Fibroblast of lung (primary cell): ENCODE data around the gene SLC30A7. TPM values are rescaled to one million over a fixed set of nuclear protein-coding genes. Genes with fewer than 3 reads are reported as not detected.

ENCODE experiments used
- DNase-seq, 2 donors: peaks; one replicate each; pipeline versions ENCODE4 v3.0.0 to v3.0.0-alpha.2; 2010; ENCODE audit warnings: low read depth in 2 of 2
- H2AFZ ChIP-seq: 2 replicates; pipeline ENCODE4 v1.5.1; 2012; ENCODE audit warnings: low read length, control low read depth, inconsistent platforms
- H3K27ac ChIP-seq: 2 replicates; pipeline ENCODE4 v1.5.1; 2011; ENCODE audit warnings: low read length, control low read depth; ENCODE audit not compliant: insufficient read depth
- H3K27me3 ChIP-seq: 2 replicates; pipeline ENCODE4 v1.5.1; 2011; ENCODE audit warnings: mild to moderate bottlenecking, low read length; ENCODE audit not compliant: control insufficient read depth, insufficient read depth
- H3K36me3 ChIP-seq: 2 replicates; pipeline ENCODE4 v1.5.1; 2011; ENCODE audit warnings: low read length; ENCODE audit not compliant: control insufficient read depth, insufficient read depth
- H3K4me1 ChIP-seq: 2 replicates; pipeline ENCODE4 v1.5.1; 2011; ENCODE audit warnings: low read length; ENCODE audit not compliant: control insufficient read depth, insufficient read depth; ENCODE audit errors: extremely low read depth
- H3K4me2 ChIP-seq: 2 replicates; pipeline ENCODE4 v1.5.1; 2011; ENCODE audit warnings: low read length, control low read depth; ENCODE audit not compliant: insufficient read depth; ENCODE audit errors: extremely low read depth
- H3K4me3 ChIP-seq, 4 experiments: fragments of 200-600 bp in 1 of 4; sonication (generic) in 1 of 4; replicated peaks in 1 of 4; 2 replicates each; pipeline ENCODE4 v1.5.1; 2011 to 2016; ENCODE audit warnings: low read length in 4 of 4, low read depth in 3 of 4, mild to moderate bottlenecking in 3 of 4, control low read depth in 2 of 4, inconsistent platforms in 1 of 4, mixed read lengths in 1 of 4; ENCODE audit not compliant: insufficient read depth in 1 of 4; ENCODE audit errors: control extremely low read depth in 1 of 4
- H3K79me2 ChIP-seq: 2 replicates; pipeline ENCODE4 v1.5.1; 2012; ENCODE audit warnings: mild to moderate bottlenecking, low read length, inconsistent platforms; ENCODE audit not compliant: control insufficient read depth, insufficient read depth
- H3K9ac ChIP-seq: 2 replicates; pipeline ENCODE4 v1.5.1; 2011; ENCODE audit warnings: mild to moderate bottlenecking, low read length, control low read depth; ENCODE audit not compliant: insufficient read depth
- H3K9me3 ChIP-seq: 2 replicates; pipeline ENCODE4 v1.5.1; 2012; ENCODE audit warnings: low read depth, low read length; ENCODE audit not compliant: control insufficient read depth, insufficient read depth
- H4K20me1 ChIP-seq: 2 replicates; pipeline ENCODE4 v1.5.1; 2011; ENCODE audit warnings: low read length; ENCODE audit not compliant: control insufficient read depth, insufficient read depth; ENCODE audit errors: extremely low read depth
- EZH2 ChIP-seq: IDR thresholded peaks from 2 replicates; pipeline ENCODE4 v1.5.1; 2012; ENCODE audit warnings: low read length, control low read depth, mild to moderate bottlenecking; ENCODE audit errors: missing control alignments
- polyA plus RNA-seq, 2 donors: library from polyadenylated mRNA; depleted of rRNA in 1 of 2; stranded (reverse) in 1 of 2; unstranded in 1 of 2; fragments of >200 nt; gene quantifications; 2 replicates each; pipeline ENCODE4 v1.2.1, GENCODE V29; 2011 to 2012; ENCODE audit warnings: missing spikeins in 1 of 2
- total RNA-seq: library from RNA; depleted of rRNA; stranded (reverse); fragments of >200 nt; gene quantifications from 2 replicates; pipeline ENCODE4 v1.2.1, GENCODE V29; 2014
- TF ChIP-seq, protein P1 (sequence below), 2 donors: IDR thresholded peaks in 1 of 2; conservative IDR thresholded peaks in 1 of 2; 1 replicate in 1 of 2; 2 replicates in 1 of 2; pipeline ENCODE4 v1.5.1; 2011 to 2012; ENCODE audit warnings: low read length in 2 of 2, control low read depth in 1 of 2, inconsistent platforms in 1 of 2, low read depth in 1 of 2, mild to moderate bottlenecking in 1 of 2

Gene SLC30A7
- total and polyA plus RNA-seq, 2 donors (not counting 1 experiment from before 2014, with no cell fraction given) = 23.1 to 37.4 TPM

GRCh38 chr1:100924212-100924611 is 28.3 kb downstream of the SLC30A7 start:
- Histone ChIP-seq H3K36me3 (peaks cover 3% of the 10 kb centered on the region), H3K79me2 (no peaks in the 10 kb centered on the region), H3K4me3 (no peak overlapping the region), H3K4me2 (no peak overlapping the region), H3K9ac (no peak overlapping the region), H3K27ac (no peak overlapping the region), H3K4me1 (no peaks in the 10 kb centered on the region), H2AFZ (no peak overlapping the region), H3K9me3 (no peaks in the 10 kb centered on the region), H3K27me3 (no peaks in the 10 kb centered on the region), H4K20me1 (no peaks in the 10 kb centered on the region)
- peak; percentile 12 to 47 for DNase-seq
- no peak for TF ChIP-seq EZH2
- TF ChIP-seq, protein P1, sequence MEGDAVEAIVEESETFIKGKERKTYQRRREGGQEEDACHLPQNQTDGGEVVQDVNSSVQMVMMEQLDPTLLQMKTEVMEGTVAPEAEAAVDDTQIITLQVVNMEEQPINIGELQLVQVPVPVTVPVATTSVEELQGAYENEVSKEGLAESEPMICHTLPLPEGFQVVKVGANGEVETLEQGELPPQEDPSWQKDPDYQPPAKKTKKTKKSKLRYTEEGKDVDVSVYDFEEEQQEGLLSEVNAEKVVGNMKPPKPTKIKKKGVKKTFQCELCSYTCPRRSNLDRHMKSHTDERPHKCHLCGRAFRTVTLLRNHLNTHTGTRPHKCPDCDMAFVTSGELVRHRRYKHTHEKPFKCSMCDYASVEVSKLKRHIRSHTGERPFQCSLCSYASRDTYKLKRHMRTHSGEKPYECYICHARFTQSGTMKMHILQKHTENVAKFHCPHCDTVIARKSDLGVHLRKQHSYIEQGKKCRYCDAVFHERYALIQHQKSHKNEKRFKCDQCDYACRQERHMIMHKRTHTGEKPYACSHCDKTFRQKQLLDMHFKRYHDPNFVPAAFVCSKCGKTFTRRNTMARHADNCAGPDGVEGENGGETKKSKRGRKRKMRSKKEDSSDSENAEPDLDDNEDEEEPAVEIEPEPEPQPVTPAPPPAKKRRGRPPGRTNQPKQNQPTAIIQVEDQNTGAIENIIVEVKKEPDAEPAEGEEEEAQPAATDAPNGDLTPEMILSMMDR (conservative IDR thresholded peaks at IDR 0.05 in 1 of 2, IDR thresholded peaks at IDR 0.05 in 1 of 2; ENCODE audit: low read depth in 1 of 2, low read length in 2 of 2) = no peak

- Histone ChIP-seq H3K27ac (no peak overlapping the region), H3K4me2 (no peak overlapping the region), H3K36me3 (peaks cover 3% of the 10 kb centered on the region), H3K9ac (no peak overlapping the region), H3K9me3 (no peaks in the 10 kb centered on the region), H3K4me1 (no peaks in the 10 kb centered on the region), H4K20me1 (no peaks in the 10 kb centered on the region), H2AFZ (no peak overlapping the region), H3K79me2 (no peaks in the 10 kb centered on the region), H3K27me3 (no peaks in the 10 kb centered on the region), H3K4me3 (no peak overlapping the region)
- DNase-seq = no peak
- TF ChIP-seq, protein P1 (conservative IDR thresholded peaks at IDR 0.05 in 1 of 2, IDR thresholded peaks at IDR 0.05 in 1 of 2; ENCODE audit: low read depth in 1 of 2, low read length in 2 of 2) = no peak
- TF ChIP-seq EZH2 = no peak
These were observed 29.1 kb downstream of the SLC30A7 start for GRCh38 chr1:100924991-100925390.

GRCh38 chr1:100926240-100926639 is 30.4 kb downstream of the SLC30A7 start:
- Histone ChIP-seq H4K20me1 (no peaks in the 10 kb centered on the region), H3K27ac (no peak overlapping the region), H3K9me3 (no peaks in the 10 kb centered on the region), H3K9ac (no peak overlapping the region), H3K79me2 (no peaks in the 10 kb centered on the region), H3K4me2 (no peak overlapping the region), H3K4me1 (no peaks in the 10 kb centered on the region), H3K4me3 (no peak overlapping the region), H3K36me3 (peaks cover 3% of the 10 kb centered on the region), H3K27me3 (no peaks in the 10 kb centered on the region), H2AFZ (no peak overlapping the region)
- no peak for TF ChIP-seq EZH2
- TF ChIP-seq, protein P1 (conservative IDR thresholded peaks at IDR 0.05 in 1 of 2, IDR thresholded peaks at IDR 0.05 in 1 of 2; ENCODE audit: low read depth in 1 of 2, low read length in 2 of 2) = no peak
- DNase-seq = no peak
